GM12878 (cell line): Measurements from ENCODE around the gene RCE1. TPM values are rescaled to one million over a fixed set of nuclear protein-coding genes. Genes with fewer than 3 reads are reported as not detected.

Source experiments
- ATAC-seq: fragments of 200-7000 bp; cut with Tn5 transposase; 3 replicates; pipeline ENCODE4 v1.9.1; 2020; ENCODE audit warnings: mild to moderate bottlenecking, moderate library complexity
- BruUV-seq: library from RNA; stranded (reverse); fragments of 400-500 nt; replicated peaks from 2 replicates; lab custom pipeline; 2021; lab: Mats Ljungman, UMichigan
- CTCF ChIA-PET: fragments of 300-600 bp; sonication (Branson Sonifier 250); formaldehyde crosslinking; extraction: SDS; loops from one replicate; lab custom pipeline; 2021; ENCODE audit warnings: inconsistent platforms; lab: Yijun Ruan, JAX
- POLR2A ChIA-PET: fragments of 350-600 bp; formaldehyde crosslinking; extraction: SDS; loops from one replicate; lab custom pipeline; 2021; ENCODE audit warnings: inconsistent platforms; lab: Charles Lee
- RAD21 ChIA-PET: fragments of 300-600 bp; sonication (Branson Sonifier 250); formaldehyde crosslinking; loops from one replicate; lab custom pipeline; 2023; ENCODE audit warnings: antibody characterized with exemption; ENCODE audit not compliant: unreplicated experiment; lab: Charles Lee
- SMC1A ChIA-PET: fragments of 300-600 bp; sonication (Branson Sonifier 250); formaldehyde crosslinking; loops from one replicate; lab custom pipeline; 2023; ENCODE audit not compliant: unreplicated experiment, uncharacterized antibody; lab: Charles Lee
- DNase-seq: peaks from one replicate; pipeline ENCODE4 v3.0.0-alpha.2; 2011; ENCODE audit warnings: low read depth, low spot score
- FAIRE-seq: peaks from 3 replicates; lab custom pipeline; 2011; peaks lifted over from hg19 to GRCh38; lab: Jason Lieb, UNC
- H2AFZ ChIP-seq: 2 replicates; pipeline ENCODE4 v1.6.0; 2011; ENCODE audit warnings: low read depth, low read length, control low read depth; ENCODE audit not compliant: control insufficient read depth
- H3K27ac ChIP-seq: 2 replicates; pipeline ENCODE4 v1.5.1; 2011; ENCODE audit warnings: control low read depth; ENCODE audit not compliant: control insufficient read depth, insufficient read depth
- H3K27me3 ChIP-seq, 2 experiments: replicated peaks in 1 of 2; 2 replicates each; pipeline versions ENCODE4 v1.6.0 to v1.6.1; 2011; ENCODE audit warnings: low read length in 1 of 2; ENCODE audit not compliant: control insufficient read depth in 2 of 2, insufficient read depth in 2 of 2
- H3K36me3 ChIP-seq, 2 experiments: 2 replicates each; pipeline ENCODE4 v1.5.1; 2011; ENCODE audit warnings: low read length in 1 of 2; ENCODE audit not compliant: control insufficient read depth in 2 of 2, insufficient read depth in 2 of 2
- H3K4me1 ChIP-seq: 2 replicates; pipeline ENCODE4 v1.6.1; 2011; ENCODE audit warnings: mild to moderate bottlenecking, low read length, moderate library complexity, mixed read lengths; ENCODE audit not compliant: control insufficient read depth, insufficient read depth
- H3K4me2 ChIP-seq: 2 replicates; pipeline ENCODE4 v1.6.0; 2011; ENCODE audit warnings: control low read depth; ENCODE audit not compliant: control insufficient read depth, insufficient read depth
- H3K4me3 ChIP-seq: fragments of 200-600 bp; sonication (generic); 2 replicates; pipeline ENCODE4 v1.5.1; 2016
- H3K79me2 ChIP-seq: 2 replicates; pipeline ENCODE4 v1.6.0; 2011; ENCODE audit warnings: low read length; ENCODE audit not compliant: control insufficient read depth, insufficient read depth
- H3K9ac ChIP-seq: 2 replicates; pipeline ENCODE4 v1.8.0; 2011; ENCODE audit warnings: low read length, control low read depth, mixed read lengths; ENCODE audit not compliant: control insufficient read depth, insufficient read depth
- H3K9me3 ChIP-seq: replicated peaks from 3 replicates; pipeline ENCODE4 v1.5.1; 2011; ENCODE audit warnings: mild to moderate bottlenecking, low read length; ENCODE audit not compliant: control insufficient read depth, insufficient read depth
- H4K20me1 ChIP-seq: 2 replicates; pipeline ENCODE4 v1.6.0; 2011; ENCODE audit not compliant: control insufficient read depth, insufficient read depth
- GABPA ChIP-seq: IDR thresholded peaks from 2 replicates; pipeline ENCODE4 v1.6.1; 2014; ENCODE audit warnings: antibody characterized with exemption, low read depth, mild to moderate bottlenecking, inconsistent platforms
- WGBS: methylation state at CpG from one replicate; pipeline ENCODE4 v1.1.6; 2016; ENCODE audit warnings: low lambda C conversion rate; ENCODE audit not compliant: insufficient replicate concordance, insufficient coverage; ENCODE audit errors: missing lambda C conversion rate; 5-methylcytosine and 5-hydroxymethylcytosine counted together
- in situ Hi-C: fragments of 300-500 bp; cut with MboI; formaldehyde crosslinking; loops from 9 replicates; pipeline ENCODE4 v1.14.3; 2018; ENCODE audit warnings: mixed read lengths
- intact Hi-C: fragments of 100-400 bp; cut with micrococcal nuclease; formaldehyde crosslinking; loops from one replicate; pipeline ENCODE4 v1.14.2; 2022; ENCODE audit not compliant: unreplicated experiment
- polyA plus RNA-seq, 11 experiments: library from polyadenylated mRNA; depleted of rRNA in 4 of 11; unstranded in 6 of 11; stranded (reverse) in 5 of 11; fragments of >200 nt; fragmentation: Nextera tagmentation in 4 of 11; fragmentation: Illumina TruSeq in 1 of 11; extraction: Ambion mirVana in 4 of 11; extraction: Trizol in 1 of 11; gene quantifications; 1 replicate in 1 of 11; 2 replicates in 10 of 11; pipeline versions ENCODE4 v1.2.1 to v1.2.3, GENCODE V29; 2011 to 2016; ENCODE audit warnings: inconsistent platforms in 2 of 11, missing spikeins in 2 of 11, low read depth in 1 of 11
- total RNA-seq, 4 experiments: library from RNA; depleted of rRNA in 3 of 4; stranded (reverse); fragments of >200 nt in 3 of 4; fragmentation: Illumina TruSeq in 1 of 4; extraction: Trizol in 1 of 4; gene quantifications; 2 replicates each; pipeline versions ENCODE4 v1.2.1 to v1.2.3, GENCODE V29; 2013 to 2021
- TF ChIP-seq, protein P1 (sequence below): fragments of 450-650 bp; IDR thresholded peaks from 2 replicates; pipeline ENCODE4 v1.6.1; 2017; ENCODE audit warnings: mild to moderate bottlenecking, low read depth, inconsistent platforms; ENCODE audit not compliant: poor library complexity, severe bottlenecking
- TF ChIP-seq, protein P2 (sequence below): fragments of 450-650 bp; IDR thresholded peaks from 2 replicates; pipeline ENCODE4 v1.6.1; 2016; ENCODE audit warnings: mild to moderate bottlenecking

RCE1 gene
- total and polyA plus RNA-seq, 10 of the 15 experiments (the other 5 are each of a cell fraction or from before 2014, with no cell fraction given): 0.79 to 32.9 (median 16.4) TPM

DNA sequence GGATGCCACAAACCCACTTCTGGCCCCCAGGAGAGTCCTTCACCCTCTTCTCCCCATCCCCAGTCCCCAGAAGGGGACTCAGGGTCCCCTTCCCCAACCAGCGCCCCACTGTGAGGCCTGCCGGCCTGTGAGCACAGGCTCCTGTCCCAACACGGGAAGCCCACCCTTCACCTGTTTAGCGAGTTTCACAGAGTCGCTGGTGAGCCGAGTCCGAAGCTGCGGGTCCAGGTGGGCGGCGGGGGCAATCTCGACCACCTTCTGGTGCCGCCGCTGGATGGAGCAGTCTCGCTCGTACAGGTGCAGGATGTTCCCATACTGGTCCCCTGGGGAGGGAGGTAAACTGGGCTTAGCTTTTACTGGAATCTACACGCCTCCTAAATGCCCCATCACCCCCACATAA is 26.9 kb downstream of the RCE1 start:
- ChIA-PET RAD21 (no interaction called here), SMC1A (no interaction called here), POLR2A (no interaction called here), CTCF (interaction anchor here (0.7 to 1.2 kb wide), 3 partner anchors 27 to 460 kb away, joined by 3 read pairs; partner anchors contain the start of gene RCE1)
- no peaks in the 10 kb centered on the region for H3K27me3 ChIP-seq
- in situ Hi-C loops (no loop called here), intact Hi-C loops (no loop called here)
- H3K4me3 ChIP-seq: no peak overlapping the region
- WGBS: 84% methylated on average over 16 of the region's 16 CpGs
- H4K20me1 ChIP-seq: no peaks in the 10 kb centered on the region
- no peak overlapping the region for H3K4me2 ChIP-seq
- H3K9ac ChIP-seq: no peak overlapping the region
- no peaks in the 10 kb centered on the region for H3K36me3 ChIP-seq
- BruUV-seq: no TSS peak
- H3K79me2 ChIP-seq: no peaks in the 10 kb centered on the region
- no peaks in the 10 kb centered on the region for H3K9me3 ChIP-seq
- no peak for FAIRE-seq
- H2AFZ ChIP-seq: no peak overlapping the region
- no peak for ATAC-seq
- TF ChIP-seq, protein P1, sequence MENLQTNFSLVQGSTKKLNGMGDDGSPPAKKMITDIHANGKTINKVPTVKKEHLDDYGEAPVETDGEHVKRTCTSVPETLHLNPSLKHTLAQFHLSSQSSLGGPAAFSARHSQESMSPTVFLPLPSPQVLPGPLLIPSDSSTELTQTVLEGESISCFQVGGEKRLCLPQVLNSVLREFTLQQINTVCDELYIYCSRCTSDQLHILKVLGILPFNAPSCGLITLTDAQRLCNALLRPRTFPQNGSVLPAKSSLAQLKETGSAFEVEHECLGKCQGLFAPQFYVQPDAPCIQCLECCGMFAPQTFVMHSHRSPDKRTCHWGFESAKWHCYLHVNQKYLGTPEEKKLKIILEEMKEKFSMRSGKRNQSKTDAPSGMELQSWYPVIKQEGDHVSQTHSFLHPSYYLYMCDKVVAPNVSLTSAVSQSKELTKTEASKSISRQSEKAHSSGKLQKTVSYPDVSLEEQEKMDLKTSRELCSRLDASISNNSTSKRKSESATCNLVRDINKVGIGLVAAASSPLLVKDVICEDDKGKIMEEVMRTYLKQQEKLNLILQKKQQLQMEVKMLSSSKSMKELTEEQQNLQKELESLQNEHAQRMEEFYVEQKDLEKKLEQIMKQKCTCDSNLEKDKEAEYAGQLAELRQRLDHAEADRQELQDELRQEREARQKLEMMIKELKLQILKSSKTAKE: no peak
- TF ChIP-seq GABPA: no peak
- TF ChIP-seq, protein P2, sequence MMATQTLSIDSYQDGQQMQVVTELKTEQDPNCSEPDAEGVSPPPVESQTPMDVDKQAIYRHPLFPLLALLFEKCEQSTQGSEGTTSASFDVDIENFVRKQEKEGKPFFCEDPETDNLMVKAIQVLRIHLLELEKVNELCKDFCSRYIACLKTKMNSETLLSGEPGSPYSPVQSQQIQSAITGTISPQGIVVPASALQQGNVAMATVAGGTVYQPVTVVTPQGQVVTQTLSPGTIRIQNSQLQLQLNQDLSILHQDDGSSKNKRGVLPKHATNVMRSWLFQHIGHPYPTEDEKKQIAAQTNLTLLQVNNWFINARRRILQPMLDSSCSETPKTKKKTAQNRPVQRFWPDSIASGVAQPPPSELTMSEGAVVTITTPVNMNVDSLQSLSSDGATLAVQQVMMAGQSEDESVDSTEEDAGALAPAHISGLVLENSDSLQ: no peak
- TF ChIP-seq, all 136 proteins: peak for 0
- DNase-seq: no peak
- no peak overlapping the region for H3K27ac ChIP-seq
- peaks cover 11% of the 10 kb centered on the region for H3K4me1 ChIP-seq
